Measurements from ENCODE around the gene MAGEA10.

GRCh38 chrX:152154050-152154449, 15.7 kb upstream of the MAGEA10 start:
- TF ChIP-seq CTCF (IDR thresholded peaks at IDR 0.05) (no peak), ETV6 (CRISPR knock-in tag; IDR thresholded peaks at IDR 0.05) (no peak), NFYB (CRISPR knock-in tag; conservative IDR thresholded peaks at IDR 0.05; ENCODE audit: low read depth) (no peak), ATF3 (CRISPR knock-in tag; conservative IDR thresholded peaks at IDR 0.05) (no peak), USF2 (CRISPR knock-in tag; IDR thresholded peaks at IDR 0.05) (no peak), CREM (CRISPR knock-in tag; IDR thresholded peaks at IDR 0.05) (no peak), MLX (CRISPR knock-in tag; IDR thresholded peaks at IDR 0.05) (no peak), ZNF138 (CRISPR knock-in tag; conservative IDR thresholded peaks at IDR 0.05) (no peak), MYBL2 (CRISPR knock-in tag; IDR thresholded peaks at IDR 0.05) (no peak), TEAD4 (CRISPR knock-in tag; IDR thresholded peaks at IDR 0.05) (no peak), ZNF232 (CRISPR knock-in tag; IDR thresholded peaks at IDR 0.05) (no peak), JUN (CRISPR knock-in tag; IDR thresholded peaks at IDR 0.05) (no peak)

Data from WTC11 (cell line).